GM12864 (cell line): ENCODE results near the gene LOC128125822.

ENCODE experiments used
- DNase-seq: peaks from one replicate; pipeline ENCODE4 v3.0.0-alpha.2; 2011; ENCODE audit warnings: low read depth
- H3K4me3 ChIP-seq: 2 replicates; pipeline ENCODE4 v1.5.1; 2011; ENCODE audit warnings: mild to moderate bottlenecking, low read depth, low read length, control low read depth
- TF ChIP-seq, protein P1 (sequence below): IDR thresholded peaks from 2 replicates; pipeline ENCODE4 v1.5.1; 2011; ENCODE audit warnings: low read depth, mild to moderate bottlenecking, moderate library complexity, low read length, control low read depth, inconsistent platforms; ENCODE audit errors: missing control alignments

The LOC128125822 gene

GRCh38 chr6:63611560-63611959, 39.3 kb downstream of the LOC128125822 start:
- TF ChIP-seq, protein P1, sequence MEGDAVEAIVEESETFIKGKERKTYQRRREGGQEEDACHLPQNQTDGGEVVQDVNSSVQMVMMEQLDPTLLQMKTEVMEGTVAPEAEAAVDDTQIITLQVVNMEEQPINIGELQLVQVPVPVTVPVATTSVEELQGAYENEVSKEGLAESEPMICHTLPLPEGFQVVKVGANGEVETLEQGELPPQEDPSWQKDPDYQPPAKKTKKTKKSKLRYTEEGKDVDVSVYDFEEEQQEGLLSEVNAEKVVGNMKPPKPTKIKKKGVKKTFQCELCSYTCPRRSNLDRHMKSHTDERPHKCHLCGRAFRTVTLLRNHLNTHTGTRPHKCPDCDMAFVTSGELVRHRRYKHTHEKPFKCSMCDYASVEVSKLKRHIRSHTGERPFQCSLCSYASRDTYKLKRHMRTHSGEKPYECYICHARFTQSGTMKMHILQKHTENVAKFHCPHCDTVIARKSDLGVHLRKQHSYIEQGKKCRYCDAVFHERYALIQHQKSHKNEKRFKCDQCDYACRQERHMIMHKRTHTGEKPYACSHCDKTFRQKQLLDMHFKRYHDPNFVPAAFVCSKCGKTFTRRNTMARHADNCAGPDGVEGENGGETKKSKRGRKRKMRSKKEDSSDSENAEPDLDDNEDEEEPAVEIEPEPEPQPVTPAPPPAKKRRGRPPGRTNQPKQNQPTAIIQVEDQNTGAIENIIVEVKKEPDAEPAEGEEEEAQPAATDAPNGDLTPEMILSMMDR: no peak
- DNase-seq: no peak

GRCh38 chr6:63615590-63615989, 43.3 kb downstream of the LOC128125822 start:
- TF ChIP-seq, protein P1: no peak
- no peak for DNase-seq
- H3K4me3 ChIP-seq: no peak overlapping the region

More at GRCh38 chr6:63611560-63611959, 39.3 kb downstream of the LOC128125822 start:
- H3K4me3 ChIP-seq: no peak overlapping the region
